ENCODE data around the gene CCDC102B. TPM values are rescaled to one million over a fixed set of nuclear protein-coding genes. Genes with fewer than 3 reads are reported as not detected.
A peak's percentile ranks its signal among the peaks of the same experiment; 100 is the strongest.

CCDC102B gene
- total RNA-seq, 1 experiment from 2014 or later = 0.92 TPM

DNA sequence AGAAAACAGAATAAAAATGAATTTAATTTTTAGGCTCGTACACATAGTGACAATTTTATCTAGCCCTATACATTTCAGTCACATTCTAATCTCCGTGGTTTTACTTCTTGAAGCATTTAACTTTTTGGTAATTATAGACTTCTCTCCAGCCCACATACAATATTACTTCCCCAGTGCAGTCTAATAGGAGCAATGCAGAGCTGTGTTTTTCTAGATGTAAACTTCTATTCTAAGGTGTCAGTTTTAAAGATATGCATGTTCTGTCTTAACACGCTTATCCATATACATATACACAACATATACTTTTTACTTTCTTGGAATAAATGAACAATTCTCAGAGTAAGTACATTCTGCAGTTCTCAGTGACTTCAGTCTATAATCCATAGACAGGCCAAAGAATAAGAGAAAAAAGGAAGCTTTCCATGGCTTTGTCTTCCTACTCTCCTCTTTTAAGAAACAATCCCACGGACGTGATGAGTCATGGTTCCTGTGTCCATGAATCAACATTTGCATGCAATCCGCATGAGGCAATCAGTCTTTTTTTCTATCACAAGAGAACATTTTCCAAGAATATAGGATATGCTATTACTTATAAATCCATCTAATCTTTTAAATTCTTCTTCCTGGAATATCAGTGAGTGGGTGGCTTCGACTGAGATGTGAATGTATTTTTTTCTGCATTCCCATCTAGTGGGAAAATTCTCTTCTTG lies 42.8 kb downstream of the CCDC102B start:
- no TSS peak for BruUV-seq (replicated peaks)
- no peak for ATAC-seq
- Histone ChIP-seq H3K4me3 (ENCODE audit: low read depth in 2 of 2, low read length in 2 of 2) (no peak overlapping the region), H3K4me1 (ENCODE audit: control insufficient read depth, insufficient read depth, low read length) (no peaks in the 10 kb centered on the region), H3K27ac (ENCODE audit: low read length) (no peak overlapping the region), H3K36me3 (ENCODE audit: control insufficient read depth, insufficient read depth, low read length) (no peaks in the 10 kb centered on the region), H3K9me3 (ENCODE audit: control insufficient read depth, insufficient read depth, low read depth, low read length) (no peaks in the 10 kb centered on the region), H3K27me3 (ENCODE audit: control insufficient read depth, insufficient read depth, low read length) (no peaks in the 10 kb centered on the region)
- POLR2A ChIA-PET = no interaction called here
- DNase-seq (ENCODE audit: low read depth, low spot score) = peak; percentile 51
- intact Hi-C loops (cut with micrococcal nuclease; ENCODE audit: unreplicated experiment) = no loop called here
- TF ChIP-seq SIN3A (IDR thresholded peaks at IDR 0.05; ENCODE audit: borderline replicate concordance, insufficient read depth, low read depth, low read length) (no peak), CTCF (IDR thresholded peaks at IDR 0.05) (no peak), REST (IDR thresholded peaks at IDR 0.05; ENCODE audit: insufficient read depth in 1 of 2, low read depth in 2 of 2, low read length in 1 of 2) (no peak), POLR2AphosphoS5 (IDR thresholded peaks at IDR 0.05; ENCODE audit: low read depth, low read length) (no peak), TCF7L2 (IDR thresholded peaks at IDR 0.05; ENCODE audit: low read depth, low read length) (no peak)
- CTCF ChIA-PET = no interaction called here
- in situ Hi-C loops (cut with HindIII; ENCODE audit: low pct_unique_long_range_greater_than_20kb, low sequenced_read_pairs) = no loop called here

DNA sequence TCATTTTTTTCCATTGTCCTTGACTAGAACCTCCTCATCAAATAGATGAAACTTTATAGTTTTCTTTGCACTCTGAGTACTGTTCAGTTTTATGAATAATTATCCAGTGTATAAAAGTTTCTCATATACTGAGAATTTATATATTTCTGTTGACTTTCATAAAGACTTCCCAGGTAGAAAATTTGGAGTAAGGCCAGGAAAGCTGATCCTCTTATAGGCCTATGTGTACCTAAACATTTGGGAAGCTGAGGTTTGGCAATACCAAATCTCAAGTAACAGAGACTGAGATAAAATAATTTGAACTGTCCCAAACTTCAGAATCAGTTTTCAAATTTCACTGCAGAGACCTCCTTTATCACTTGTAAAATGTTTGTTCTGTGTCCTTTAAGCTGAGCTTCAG lies 43.4 kb downstream of the CCDC102B start:
- H3K36me3 ChIP-seq (ENCODE audit: control insufficient read depth, insufficient read depth, low read length) = no peaks in the 10 kb centered on the region
- H3K9me3 ChIP-seq (ENCODE audit: control insufficient read depth, insufficient read depth, low read depth, low read length) = no peaks in the 10 kb centered on the region
- intact Hi-C loops (cut with micrococcal nuclease; ENCODE audit: unreplicated experiment) (no loop called here), in situ Hi-C loops (cut with HindIII; ENCODE audit: low pct_unique_long_range_greater_than_20kb, low sequenced_read_pairs) (no loop called here)
- DNase-seq (ENCODE audit: low read depth, low spot score) (no peak), ATAC-seq (no peak)
- no peak overlapping the region for H3K4me3 ChIP-seq (ENCODE audit: low read depth in 2 of 2, low read length in 2 of 2)
- H3K27me3 ChIP-seq (ENCODE audit: control insufficient read depth, insufficient read depth, low read length) = no peaks in the 10 kb centered on the region
- no peaks in the 10 kb centered on the region for H3K4me1 ChIP-seq (ENCODE audit: control insufficient read depth, insufficient read depth, low read length)
- no peak overlapping the region for H3K27ac ChIP-seq (ENCODE audit: low read length)
- POLR2A ChIA-PET = no interaction called here
- BruUV-seq (replicated peaks) = no TSS peak
- TF ChIP-seq TCF7L2 (IDR thresholded peaks at IDR 0.05; ENCODE audit: low read depth, low read length) (no peak), POLR2AphosphoS5 (IDR thresholded peaks at IDR 0.05; ENCODE audit: low read depth, low read length) (no peak), CTCF (IDR thresholded peaks at IDR 0.05) (no peak), SIN3A (IDR thresholded peaks at IDR 0.05; ENCODE audit: borderline replicate concordance, insufficient read depth, low read depth, low read length) (no peak), REST (IDR thresholded peaks at IDR 0.05; ENCODE audit: insufficient read depth in 1 of 2, low read depth in 2 of 2, low read length in 1 of 2) (no peak)
- CTCF ChIA-PET = no interaction called here

Data from Panc1 (cell line).